K562 (cell line): ENCODE data around the gene ELMO3. TPM values are rescaled to one million over a fixed set of nuclear protein-coding genes. Genes with fewer than 3 reads are reported as not detected.

Source experiments
- BCOR ChIP-seq: fragments of 450-650 bp; IDR thresholded peaks from 2 replicates; pipeline ENCODE4 v1.6.1; 2016
- NR3C1 ChIP-seq: sonication (generic); formaldehyde crosslinking; IDR thresholded peaks from 2 replicates; pipeline ENCODE4 v1.8.1; 2022; ENCODE audit warnings: missing genetic modification reagents
- SMAD1 ChIP-seq: fragments of 150-350 bp; IDR thresholded peaks from 2 replicates; pipeline ENCODE4 v1.6.1; 2014; ENCODE audit warnings: low read length, low read depth; ENCODE audit not compliant: partially characterized antibody
- ZFX ChIP-seq: sonication (generic); formaldehyde crosslinking; IDR thresholded peaks from 2 replicates; pipeline ENCODE4 v1.8.0; 2022; ENCODE audit warnings: mild to moderate bottlenecking, missing genetic modification reagents, moderate library complexity
- polyA plus RNA-seq, 8 experiments: library from polyadenylated mRNA; depleted of rRNA in 4 of 8; stranded (reverse) in 5 of 8; unstranded in 3 of 8; fragments of >200 nt; fragmentation: Nextera tagmentation in 2 of 8; fragmentation: Illumina TruSeq in 1 of 8; extraction: Ambion mirVana in 2 of 8; extraction: Trizol in 1 of 8; gene quantifications; 2 replicates each; pipeline versions ENCODE4 v1.2.1 to v1.2.3, GENCODE V29; 2011 to 2014; ENCODE audit warnings: inconsistent platforms in 1 of 8, missing spikeins in 1 of 8
- total RNA-seq, 7 experiments: library from RNA; depleted of rRNA in 6 of 7; stranded (reverse); fragments of >200 nt in 6 of 7; fragmentation: Illumina TruSeq in 2 of 7; extraction: Trizol in 2 of 7; gene quantifications; 2 replicates each; pipeline versions ENCODE4 v1.2.1 to v1.2.3, GENCODE V29; 2011 to 2021; ENCODE audit warnings: low replicate concordance in 1 of 7
- TF ChIP-seq, protein P1 (sequence below): sonication (generic); formaldehyde crosslinking; IDR thresholded peaks from 2 replicates; pipeline ENCODE4 v1.8.1; 2023; ENCODE audit warnings: mild to moderate bottlenecking, missing genetic modification reagents
- TF ChIP-seq, protein P2 (sequence below): fragments of 450-650 bp; IDR thresholded peaks from 2 replicates; pipeline ENCODE4 v1.6.1; 2017; ENCODE audit warnings: antibody characterized with exemption

The ELMO3 gene
- total and polyA plus RNA-seq, 9 of the 15 experiments (the other 6 are each of a cell fraction or from before 2014, with no cell fraction given) = 0.04 to 5.1 (median 1.5) TPM

DNA sequence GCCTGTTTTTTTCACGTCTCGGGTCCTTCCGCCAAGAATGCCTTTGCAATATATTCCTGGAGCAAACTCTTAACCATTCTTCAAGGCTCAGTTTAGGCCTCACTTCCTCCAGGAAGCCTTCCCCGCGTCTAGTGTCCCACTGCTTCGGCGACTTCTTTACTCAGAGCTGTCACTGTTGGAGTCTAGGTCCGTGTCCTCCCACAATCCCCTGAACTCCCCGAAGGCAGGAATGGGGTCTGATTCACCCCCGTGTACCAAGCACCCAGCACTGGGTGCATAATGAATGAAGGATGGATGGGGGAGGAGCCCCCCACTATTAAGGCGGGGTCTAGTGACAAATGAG is 15.7 kb upstream of the ELMO3 start (continued):
- TF ChIP-seq, protein P1, sequence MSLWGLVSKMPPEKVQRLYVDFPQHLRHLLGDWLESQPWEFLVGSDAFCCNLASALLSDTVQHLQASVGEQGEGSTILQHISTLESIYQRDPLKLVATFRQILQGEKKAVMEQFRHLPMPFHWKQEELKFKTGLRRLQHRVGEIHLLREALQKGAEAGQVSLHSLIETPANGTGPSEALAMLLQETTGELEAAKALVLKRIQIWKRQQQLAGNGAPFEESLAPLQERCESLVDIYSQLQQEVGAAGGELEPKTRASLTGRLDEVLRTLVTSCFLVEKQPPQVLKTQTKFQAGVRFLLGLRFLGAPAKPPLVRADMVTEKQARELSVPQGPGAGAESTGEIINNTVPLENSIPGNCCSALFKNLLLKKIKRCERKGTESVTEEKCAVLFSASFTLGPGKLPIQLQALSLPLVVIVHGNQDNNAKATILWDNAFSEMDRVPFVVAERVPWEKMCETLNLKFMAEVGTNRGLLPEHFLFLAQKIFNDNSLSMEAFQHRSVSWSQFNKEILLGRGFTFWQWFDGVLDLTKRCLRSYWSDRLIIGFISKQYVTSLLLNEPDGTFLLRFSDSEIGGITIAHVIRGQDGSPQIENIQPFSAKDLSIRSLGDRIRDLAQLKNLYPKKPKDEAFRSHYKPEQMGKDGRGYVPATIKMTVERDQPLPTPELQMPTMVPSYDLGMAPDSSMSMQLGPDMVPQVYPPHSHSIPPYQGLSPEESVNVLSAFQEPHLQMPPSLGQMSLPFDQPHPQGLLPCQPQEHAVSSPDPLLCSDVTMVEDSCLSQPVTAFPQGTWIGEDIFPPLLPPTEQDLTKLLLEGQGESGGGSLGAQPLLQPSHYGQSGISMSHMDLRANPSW (CRISPR knock-in tag) = no peak
- TF ChIP-seq NR3C1 (CRISPR knock-in tag) (no peak), BCOR (peak; percentile 49), SMAD1 (no peak), ZFX (CRISPR knock-in tag) (peak; percentile 26; the same call in 1 of the 2 replicates)
- TF ChIP-seq, protein P2, sequence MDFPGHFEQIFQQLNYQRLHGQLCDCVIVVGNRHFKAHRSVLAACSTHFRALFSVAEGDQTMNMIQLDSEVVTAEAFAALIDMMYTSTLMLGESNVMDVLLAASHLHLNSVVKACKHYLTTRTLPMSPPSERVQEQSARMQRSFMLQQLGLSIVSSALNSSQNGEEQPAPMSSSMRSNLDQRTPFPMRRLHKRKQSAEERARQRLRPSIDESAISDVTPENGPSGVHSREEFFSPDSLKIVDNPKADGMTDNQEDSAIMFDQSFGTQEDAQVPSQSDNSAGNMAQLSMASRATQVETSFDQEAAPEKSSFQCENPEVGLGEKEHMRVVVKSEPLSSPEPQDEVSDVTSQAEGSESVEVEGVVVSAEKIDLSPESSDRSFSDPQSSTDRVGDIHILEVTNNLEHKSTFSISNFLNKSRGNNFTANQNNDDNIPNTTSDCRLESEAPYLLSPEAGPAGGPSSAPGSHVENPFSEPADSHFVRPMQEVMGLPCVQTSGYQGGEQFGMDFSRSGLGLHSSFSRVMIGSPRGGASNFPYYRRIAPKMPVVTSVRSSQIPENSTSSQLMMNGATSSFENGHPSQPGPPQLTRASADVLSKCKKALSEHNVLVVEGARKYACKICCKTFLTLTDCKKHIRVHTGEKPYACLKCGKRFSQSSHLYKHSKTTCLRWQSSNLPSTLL = no peak
- TF ChIP-seq, all 486 proteins: peak for 15
